HG02885 (cell line): ENCODE results near the gene APLN.

Experiments used
- ATAC-seq: cut with Tn5 transposase; IDR thresholded peaks from one replicate; pipeline ENCODE4 v1.9.1; 2021; ENCODE audit warnings: mild to moderate bottlenecking; ENCODE audit not compliant: unreplicated experiment, poor library complexity

Gene APLN

GRCh38 chrX:129600981-129601424 is 53.8 kb downstream of the APLN start:
- peak; percentile 47 for ATAC-seq

GRCh38 chrX:129599996-129600395 is 54.8 kb downstream of the APLN start:
- no peak for ATAC-seq

- ATAC-seq, result no peak
Measured at GRCh38 chrX:129599499-129599898, 55.3 kb downstream of the APLN start.

GRCh38 chrX:129597905-129598304 is 56.9 kb downstream of the APLN start:
- ATAC-seq, result no peak

GRCh38 chrX:129596077-129596476 is 58.7 kb downstream of the APLN start:
- ATAC-seq, result no peak
